ENCODE measurements around the gene TRIM44.
A peak's percentile ranks its signal among the peaks of the same experiment; 100 is the strongest.

TRIM44 gene, protein sequence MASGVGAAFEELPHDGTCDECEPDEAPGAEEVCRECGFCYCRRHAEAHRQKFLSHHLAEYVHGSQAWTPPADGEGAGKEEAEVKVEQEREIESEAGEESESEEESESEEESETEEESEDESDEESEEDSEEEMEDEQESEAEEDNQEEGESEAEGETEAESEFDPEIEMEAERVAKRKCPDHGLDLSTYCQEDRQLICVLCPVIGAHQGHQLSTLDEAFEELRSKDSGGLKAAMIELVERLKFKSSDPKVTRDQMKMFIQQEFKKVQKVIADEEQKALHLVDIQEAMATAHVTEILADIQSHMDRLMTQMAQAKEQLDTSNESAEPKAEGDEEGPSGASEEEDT

DNA sequence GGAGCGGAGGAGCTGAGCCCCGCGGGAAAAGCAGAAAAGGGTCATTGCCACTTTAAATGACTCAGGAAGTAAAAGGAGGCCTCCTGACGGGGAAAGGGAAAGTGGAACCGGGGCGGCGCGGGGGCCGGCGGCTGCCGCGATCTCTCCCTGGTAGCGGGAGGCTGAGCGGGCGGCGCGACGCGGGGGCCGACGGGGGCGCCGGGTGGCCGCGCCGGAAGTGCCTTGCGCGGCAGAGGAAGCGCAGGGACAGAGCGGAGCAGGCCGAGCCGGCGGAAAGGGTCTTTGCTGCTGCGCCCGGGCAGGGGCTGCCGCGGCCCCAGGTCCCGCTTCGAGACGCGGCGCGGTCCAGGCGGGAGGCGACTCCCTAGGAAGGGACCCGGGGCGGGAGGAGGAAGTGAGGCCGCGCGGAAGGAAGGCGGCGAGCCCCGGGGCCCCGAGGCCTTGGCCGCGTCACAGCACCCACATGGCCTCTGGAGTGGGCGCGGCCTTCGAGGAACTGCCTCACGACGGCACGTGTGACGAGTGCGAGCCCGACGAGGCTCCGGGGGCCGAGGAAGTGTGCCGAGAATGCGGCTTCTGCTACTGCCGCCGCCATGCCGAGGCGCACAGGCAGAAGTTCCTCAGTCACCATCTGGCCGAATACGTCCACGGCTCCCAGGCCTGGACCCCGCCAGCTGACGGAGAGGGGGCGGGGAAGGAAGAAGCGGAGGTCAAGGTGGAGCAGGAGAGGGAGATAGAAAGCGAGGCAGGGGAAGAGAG is at the start of gene TRIM44:
Gene TRIM44, plus strand, starts transcription at position 127 of the 759 bp plus-strand sequence. Its CDS starts 337 bp downstream, at position 464.
- DNase-seq (ENCODE audit: low spot score), result peak; percentile 87

DNA sequence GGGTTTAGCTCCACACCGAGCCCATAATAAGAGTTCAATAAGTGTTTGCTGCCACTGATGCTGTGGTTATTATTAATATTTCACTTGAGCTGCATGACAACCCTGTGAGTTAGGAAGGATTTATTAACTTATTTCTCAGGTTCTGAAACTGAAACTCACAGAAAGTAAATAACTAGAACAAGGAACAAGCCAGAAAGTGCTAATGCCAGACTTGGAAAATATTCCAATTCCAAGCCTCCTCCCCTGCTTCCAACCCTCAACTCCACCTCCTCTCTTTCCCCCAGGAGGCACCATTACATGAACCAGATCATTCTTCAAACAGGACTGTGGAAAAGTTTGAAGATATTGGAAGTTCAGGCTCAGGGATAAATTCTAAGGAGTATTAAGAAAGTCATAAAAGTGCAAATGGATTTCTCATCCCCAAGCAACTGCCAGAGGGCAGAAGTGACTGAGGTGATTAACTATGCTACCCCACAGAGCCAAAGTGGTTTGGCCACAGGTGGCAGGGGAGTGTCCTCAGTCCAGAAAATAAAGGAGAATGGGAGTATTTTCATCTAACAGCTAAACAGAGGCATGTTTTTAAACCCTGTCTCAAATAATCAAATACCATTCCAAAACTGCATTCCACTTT is 47.5 kb upstream of the TRIM44 start:
- no peak for DNase-seq (ENCODE audit: low spot score)

DNA sequence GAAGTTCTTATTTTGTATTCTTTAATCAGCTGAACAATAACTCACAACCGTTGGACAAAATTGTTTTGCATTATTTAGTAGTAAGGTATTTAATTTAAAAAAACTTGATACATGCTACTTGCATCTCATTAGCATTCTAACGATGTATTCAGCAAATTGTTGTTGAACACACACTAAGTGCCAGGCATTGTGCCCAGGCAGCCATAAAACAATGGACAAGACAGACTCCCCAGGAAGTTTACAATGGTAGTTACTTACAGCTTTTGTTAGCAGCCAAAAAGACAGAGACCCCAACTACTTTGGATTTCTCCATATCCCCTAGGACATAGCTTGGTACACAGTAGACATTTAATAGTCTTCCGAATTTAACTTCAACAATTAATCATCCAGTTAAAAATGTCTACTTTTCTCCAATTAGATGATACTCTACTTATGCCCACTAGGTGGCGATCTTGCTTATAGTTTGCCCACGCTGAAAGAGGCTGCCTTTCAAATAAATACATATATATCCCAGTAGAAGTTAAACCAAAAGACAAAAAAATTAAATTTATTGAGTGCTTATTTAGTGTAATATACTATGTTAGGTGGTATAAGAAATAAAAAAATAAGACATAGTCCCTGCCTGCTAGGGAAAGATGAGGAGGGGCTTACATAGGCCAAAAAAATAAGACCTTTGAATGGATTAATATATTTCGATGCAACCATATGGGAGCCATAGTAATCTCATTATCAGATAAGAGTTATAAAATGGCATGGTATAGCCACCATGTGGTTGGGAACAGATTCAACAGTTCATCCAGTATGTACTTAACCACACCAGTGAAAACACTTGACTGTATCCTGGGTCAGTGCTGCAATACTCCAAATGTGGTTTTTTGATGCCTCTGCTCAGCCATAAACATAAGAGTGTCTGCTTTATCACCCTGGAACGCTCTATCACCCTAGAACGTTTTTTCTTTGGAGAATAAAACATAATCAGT is 46.4 kb upstream of the TRIM44 start:
- peak; percentile 90 for DNase-seq (ENCODE audit: low spot score)

DNA sequence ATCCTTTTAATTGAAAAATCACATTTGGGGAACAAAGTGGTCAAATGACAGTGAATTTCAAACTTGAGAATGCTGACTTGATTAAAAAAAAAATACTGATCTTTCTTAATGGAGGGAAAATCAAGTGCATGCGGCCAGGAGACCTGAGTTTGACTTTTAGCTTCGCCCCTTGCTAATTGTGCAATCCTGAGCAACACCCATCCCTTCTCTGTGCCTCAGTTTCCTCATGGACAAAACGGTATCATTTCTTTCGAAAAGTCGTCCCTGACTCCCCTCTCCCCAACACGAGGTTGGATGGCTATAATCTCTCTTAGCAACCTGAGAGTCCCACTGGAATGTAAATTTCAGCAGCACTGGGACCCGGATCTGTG is 45.3 kb upstream of the TRIM44 start:
- no peak for DNase-seq (ENCODE audit: low spot score)

DNA sequence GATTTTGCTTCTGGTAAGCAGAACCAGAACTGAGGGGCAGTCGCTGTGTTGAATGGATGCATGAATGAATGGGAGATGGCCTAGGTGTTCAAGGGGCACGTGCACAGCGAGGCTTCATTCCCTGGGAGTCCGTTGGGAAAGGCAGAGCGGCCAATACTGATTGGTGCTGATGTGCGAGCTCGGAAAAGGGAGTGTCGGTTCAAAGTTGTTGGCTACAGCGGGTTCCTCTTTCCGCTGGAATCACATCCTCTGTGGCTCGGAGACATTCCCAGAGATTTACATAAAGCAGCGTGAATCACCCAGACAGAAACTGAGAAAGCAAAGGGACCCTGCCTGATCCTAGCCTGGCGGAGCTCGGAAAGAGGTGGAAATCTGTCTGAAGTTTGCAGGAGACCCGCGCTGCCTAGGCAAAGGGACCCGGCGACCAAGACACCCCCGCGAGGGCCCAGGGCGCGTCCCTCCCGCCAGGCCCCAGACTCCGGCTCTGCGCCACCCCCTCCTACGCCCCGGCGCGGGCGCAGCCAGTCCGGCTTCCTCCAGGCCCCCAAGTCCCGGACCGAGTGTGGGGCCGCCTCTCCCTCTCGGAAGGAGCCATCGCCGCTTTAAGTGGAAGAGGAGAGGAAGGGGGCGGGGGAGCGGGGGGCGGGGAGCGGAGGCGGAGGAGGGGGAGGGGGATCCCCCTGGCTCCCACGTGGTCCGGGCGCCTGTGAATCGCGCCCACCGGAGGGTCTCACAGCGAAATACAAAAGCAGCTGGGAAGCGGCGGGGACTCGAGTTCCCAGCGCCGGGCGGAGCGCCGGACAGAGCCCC is 44.7 kb upstream of the TRIM44 start, which contains the start of gene FJX1:
Gene FJX1, plus strand, starts transcription at position 774 of the 810 bp plus-strand sequence. CDS start 177 bp downstream, outside the sequence.
- peak; percentile 54 for DNase-seq (ENCODE audit: low spot score)

DNA sequence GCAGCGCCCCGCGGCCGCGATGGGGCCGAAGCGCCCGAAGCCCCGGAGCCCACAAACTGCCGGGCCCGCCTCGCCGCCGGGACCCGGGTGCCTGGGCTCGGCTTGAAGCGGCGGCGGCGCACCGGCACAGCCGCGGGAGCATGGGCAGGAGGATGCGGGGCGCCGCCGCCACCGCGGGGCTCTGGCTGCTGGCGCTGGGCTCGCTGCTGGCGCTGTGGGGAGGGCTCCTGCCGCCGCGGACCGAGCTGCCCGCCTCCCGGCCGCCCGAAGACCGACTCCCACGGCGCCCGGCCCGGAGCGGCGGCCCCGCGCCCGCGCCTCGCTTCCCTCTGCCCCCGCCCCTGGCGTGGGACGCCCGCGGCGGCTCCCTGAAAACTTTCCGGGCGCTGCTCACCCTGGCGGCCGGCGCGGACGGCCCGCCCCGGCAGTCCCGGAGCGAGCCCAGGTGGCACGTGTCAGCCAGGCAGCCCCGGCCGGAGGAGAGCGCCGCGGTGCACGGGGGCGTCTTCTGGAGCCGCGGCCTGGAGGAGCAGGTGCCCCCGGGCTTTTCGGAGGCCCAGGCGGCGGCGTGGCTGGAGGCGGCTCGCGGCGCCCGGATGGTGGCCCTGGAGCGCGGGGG is 44.0 kb upstream of the TRIM44 start:
- DNase-seq (ENCODE audit: low spot score), result no peak

DNA sequence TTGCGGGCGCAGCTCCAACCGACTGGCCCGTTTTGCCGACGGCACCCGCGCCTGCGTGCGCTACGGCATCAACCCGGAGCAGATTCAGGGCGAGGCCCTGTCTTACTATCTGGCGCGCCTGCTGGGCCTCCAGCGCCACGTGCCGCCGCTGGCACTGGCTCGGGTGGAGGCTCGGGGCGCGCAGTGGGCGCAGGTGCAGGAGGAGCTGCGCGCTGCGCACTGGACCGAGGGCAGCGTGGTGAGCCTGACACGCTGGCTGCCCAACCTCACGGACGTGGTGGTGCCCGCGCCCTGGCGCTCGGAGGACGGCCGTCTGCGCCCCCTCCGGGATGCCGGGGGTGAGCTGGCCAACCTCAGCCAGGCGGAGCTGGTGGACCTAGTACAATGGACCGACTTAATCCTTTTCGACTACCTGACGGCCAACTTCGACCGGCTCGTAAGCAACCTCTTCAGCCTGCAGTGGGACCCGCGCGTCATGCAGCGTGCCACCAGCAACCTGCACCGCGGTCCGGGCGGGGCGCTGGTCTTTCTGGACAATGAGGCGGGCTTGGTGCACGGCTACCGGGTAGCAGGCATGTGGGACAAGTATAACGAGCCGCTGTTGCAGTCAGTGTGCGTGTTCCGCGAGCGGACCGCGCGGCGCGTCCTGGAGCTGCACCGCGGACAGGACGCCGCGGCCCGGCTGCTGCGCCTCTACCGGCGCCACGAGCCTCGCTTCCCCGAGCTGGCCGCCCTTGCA is 43.3 kb upstream of the TRIM44 start:
- peak; percentile 56 for DNase-seq (ENCODE audit: low spot score)

DNA sequence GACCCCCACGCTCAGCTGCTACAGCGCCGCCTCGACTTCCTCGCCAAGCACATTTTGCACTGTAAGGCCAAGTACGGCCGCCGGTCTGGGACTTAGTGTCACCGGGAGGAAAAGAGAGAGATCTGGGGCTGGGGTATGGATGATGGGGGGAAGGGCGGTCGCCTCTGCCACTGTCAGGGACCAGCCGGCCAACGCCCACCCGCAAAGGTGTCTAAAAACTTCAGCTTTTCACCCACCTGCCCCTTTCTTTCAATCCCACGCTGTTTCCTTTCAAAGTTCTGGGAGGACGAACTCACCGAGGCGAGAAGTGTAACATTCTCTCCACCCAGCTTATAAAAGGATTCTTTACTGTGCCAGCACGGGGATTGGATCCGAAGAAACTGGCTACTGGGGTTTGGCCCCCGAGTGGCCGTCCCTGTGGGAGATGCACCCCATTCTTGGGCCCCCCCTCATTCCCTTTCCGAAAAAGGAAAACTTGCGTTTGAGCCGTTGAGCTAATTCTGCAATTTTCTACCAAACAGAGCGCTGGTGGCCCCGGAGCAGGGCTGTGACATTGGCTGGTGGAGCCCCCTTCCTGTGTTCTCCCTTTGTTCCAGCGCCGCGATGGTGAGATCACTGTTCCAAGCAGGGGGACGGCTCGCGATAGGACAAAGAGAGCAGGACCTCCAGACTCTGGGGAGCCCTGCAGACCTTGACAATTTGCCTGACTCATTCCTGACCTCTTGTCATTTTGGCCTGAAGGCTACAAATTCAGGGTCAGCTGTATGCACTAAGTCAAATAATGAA is 42.5 kb upstream of the TRIM44 start:
- peak; percentile 41 for DNase-seq (ENCODE audit: low spot score)

DNA sequence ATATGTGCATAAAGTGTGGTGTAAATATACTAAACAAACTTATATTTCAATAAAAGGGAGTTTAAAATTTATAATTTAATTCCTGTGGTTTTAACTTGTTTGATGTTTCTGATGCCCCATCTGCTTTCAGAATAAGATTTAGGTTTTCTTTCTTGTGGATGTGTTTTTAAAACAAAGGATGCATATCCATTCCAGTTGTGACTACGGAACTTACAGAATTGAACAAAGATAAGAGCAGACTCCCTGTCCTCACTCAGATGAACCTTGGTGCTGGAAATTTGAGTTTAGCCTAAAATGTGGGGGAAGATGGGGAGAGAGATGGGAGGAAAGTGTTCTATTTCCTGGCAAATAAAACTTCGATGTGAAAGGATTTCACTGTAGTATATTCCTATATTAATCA is 41.8 kb upstream of the TRIM44 start:
- DNase-seq (ENCODE audit: low spot score), result no peak

DNA sequence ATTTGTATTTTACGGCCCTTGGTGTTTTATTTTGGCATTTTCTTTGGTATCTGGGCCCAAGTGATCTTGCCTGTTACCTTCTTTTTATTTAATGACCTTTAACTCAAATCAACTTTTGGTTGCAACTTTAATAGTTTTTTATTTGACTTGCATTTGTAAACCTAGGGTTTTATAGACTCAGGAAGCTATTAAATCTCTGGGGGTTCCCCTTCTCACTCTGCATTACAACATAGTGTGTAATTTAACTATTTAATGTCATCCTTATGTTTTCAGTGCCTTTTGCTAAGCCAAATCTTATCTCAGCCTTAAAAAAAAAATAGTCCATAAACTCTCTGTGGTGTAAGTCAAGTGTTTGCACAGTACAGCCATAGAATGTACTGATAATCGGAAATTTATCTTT is 41.0 kb upstream of the TRIM44 start:
- DNase-seq (ENCODE audit: low spot score), result no peak

DNA sequence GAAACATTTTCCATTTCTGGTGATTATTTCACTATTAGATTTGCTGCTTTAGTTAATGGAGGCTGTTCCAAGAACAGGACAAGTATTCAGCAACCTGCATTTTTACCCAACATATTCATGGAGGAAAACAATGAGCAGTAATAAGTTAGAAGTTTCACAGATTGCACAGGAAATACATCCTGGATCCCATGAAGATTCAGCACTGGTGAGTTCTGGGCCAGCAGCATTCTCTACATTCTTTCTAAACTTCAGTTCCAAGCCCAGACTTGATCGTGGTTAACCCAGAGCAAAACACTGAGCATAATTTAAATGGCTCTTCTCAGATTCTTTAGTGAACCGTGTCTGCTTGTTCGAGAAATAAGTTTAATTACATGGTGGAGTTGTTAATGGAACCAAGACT is 40.5 kb upstream of the TRIM44 start:
- DNase-seq (ENCODE audit: low spot score), result no peak

DNA sequence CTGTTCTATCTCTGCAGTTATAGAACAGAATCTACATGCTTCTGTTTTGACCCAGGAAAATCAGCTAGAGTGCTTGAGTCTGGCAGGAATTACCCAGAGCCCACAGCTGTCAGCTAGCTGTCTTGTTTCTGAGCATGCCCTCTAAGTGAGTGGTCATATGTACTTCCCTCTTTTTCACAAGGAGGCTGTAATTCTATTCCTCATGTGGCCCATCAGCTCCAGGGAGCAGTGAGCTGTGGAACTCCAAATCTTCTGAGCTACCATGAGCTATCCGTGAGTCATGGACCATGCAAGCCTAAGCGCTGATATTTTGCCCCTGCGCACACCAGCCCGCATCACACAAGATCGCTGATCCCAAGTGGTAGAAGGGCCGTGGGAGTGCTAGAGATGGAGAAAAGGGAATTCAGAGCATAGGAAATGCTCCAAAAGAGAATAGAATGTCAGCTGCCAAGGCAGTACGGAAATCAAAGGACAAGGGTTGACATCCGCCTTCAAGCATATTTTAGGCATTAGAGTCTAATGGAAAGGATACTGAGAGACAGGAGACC is 38.9 kb upstream of the TRIM44 start:
- peak; percentile 6 for DNase-seq (ENCODE audit: low spot score)

DNA sequence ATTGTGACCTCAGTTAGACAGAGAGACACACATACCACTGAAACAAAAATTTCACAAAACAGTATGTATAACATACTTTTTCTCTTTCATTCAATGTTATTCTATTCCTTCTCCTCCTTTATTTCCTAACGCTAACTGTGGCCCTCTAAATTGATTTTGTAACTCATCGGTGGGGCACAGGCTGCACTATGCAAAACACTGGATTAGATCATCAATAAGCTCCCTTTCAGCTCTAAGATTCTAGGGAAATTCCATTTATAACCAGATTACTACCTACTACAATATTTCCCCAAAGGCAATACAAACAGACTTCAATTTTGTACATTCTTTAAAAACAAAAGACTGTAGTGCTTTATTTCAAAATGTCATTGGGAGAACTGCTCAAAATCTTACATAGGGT is 38.3 kb upstream of the TRIM44 start:
- DNase-seq (ENCODE audit: low spot score), result no peak

DNA sequence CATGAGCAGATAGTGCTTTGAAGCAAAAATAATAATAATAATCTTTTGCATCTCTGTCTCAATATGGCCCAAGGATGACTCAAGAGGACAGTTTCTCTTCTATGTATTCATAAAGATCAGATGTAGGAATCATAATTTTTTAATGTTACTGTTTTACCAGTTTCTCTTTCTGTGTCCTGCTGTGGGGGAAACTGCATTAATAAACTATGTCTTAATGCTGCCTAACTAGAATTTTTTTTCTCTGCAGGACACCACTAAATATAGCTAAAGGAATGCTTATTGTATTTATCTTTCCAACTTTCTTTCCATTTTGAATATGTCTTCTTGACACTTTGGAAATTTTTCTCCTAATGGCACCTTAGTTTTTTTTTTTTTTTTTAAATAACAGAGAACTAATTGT is 37.8 kb upstream of the TRIM44 start:
- no peak for DNase-seq (ENCODE audit: low spot score)

DNA sequence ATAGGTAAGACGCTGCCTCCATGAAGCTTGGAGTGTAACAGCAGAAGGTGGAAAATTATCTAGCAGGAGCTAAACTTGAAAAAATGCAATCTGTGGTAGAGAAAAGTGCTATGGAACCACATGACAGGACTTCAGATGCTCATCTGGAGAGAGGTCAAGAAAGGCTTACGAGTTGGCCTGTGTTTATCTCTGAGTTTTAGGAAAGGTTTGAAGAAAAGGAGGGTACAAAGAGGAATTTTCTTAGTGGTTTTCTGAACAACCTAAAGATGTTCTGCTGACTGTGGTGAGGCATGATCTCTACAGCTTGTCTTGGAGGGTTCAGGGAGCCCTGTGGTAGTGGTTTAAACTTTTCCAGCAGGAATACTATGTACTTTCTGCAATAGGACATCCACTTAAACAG is 36.1 kb upstream of the TRIM44 start:
- DNase-seq (ENCODE audit: low spot score), result no peak

DNA sequence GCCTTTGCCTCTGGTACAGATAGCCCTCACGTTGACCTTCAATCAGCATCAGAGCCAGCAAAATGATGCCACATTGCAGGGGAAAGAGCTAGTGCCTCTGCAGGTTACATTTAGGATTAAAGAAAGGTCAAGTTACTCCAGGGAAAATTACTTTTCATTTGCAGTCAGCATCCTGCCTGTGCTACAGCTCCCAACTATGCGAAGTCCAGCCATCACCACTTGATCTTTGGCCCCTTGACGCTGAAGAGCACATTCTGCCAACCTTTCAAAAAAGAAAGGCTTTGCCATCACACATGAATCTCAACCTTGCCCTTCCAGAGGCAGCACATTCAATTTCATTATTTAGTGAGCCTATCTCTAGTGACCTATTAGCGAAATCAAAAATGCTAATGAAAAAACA is 33.1 kb upstream of the TRIM44 start:
- no peak for DNase-seq (ENCODE audit: low spot score)

DNA sequence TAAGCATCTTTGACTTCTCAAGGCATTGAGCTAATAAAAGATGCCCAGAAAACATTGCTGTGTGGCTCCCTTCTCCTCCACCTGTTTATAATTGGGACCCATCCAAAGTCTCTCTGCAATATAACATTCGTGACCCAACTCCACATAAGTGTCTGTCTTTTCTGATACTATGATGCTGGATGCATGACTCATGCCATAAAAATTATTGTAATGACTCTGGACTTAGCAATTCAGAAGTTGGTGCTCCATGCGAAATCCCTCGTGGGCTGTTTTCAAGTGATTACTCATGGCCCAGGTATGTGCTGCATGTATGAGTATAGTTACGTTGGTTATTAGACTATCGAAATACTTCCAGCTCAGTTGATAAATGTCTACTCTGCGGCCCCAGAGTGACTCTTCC is 32.7 kb upstream of the TRIM44 start:
- DNase-seq (ENCODE audit: low spot score), result no peak

DNA sequence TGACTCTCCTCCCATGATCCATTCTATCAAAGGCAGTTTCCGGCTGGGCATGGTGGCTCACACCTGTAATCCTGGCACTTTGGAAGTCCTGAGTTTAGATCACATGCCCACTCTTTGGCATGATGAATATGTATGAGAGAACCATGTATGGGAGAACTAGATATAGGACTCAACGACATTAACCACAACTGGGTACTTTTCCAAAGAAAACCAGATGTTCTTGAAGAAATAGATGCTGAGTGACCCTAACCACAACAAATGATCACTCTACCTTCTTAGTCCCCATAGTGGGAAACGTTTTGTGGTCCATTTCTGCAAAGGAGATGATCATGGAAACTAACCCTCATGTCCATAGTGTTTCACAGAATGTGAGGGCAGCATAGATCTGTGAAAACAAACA is 30.7 kb upstream of the TRIM44 start:
- DNase-seq (ENCODE audit: low spot score), result no peak

DNA sequence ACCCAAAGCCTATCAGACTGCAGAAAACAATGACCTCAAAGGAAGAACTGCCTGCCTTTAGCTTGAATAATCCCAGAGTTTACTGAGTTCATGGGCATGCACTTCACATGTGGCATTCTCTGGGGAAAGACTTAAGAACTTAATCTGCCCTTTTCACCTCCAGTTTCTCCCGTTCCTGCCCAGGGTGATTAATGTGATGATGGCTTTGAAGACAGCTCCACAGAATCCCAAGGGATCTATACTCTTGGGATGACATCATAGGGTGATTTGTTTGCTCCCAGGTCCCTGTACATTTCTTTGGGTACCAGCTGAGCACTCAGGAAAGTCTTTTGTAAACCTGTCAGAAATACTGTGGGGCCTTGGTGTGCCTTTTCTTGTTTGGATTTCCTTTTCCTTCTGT is 30.3 kb upstream of the TRIM44 start:
- no peak for DNase-seq (ENCODE audit: low spot score)
